HG02981 (cell line): ENCODE measurements around the gene C16orf78.

Experiments
- ATAC-seq: cut with Tn5 transposase; IDR thresholded peaks from one replicate; pipeline ENCODE4 v1.9.1; 2021; ENCODE audit warnings: mild to moderate bottlenecking, moderate library complexity; ENCODE audit not compliant: unreplicated experiment

The C16orf78 gene

GRCh38 chr16:49373504-49373903 is at the start of gene C16orf78:
Gene C16orf78, plus strand, starts transcription at chr16:49373804. Its CDS starts 136 bp downstream, at chr16:49373940.
- no peak for ATAC-seq

GRCh38 chr16:49324703-49325102 is 48.9 kb upstream of the C16orf78 start:
- ATAC-seq, result no peak

- ATAC-seq, result no peak
These were observed 46.1 kb upstream of the C16orf78 start for GRCh38 chr16:49327466-49327865.

- no peak for ATAC-seq
These were observed 45.3 kb upstream of the C16orf78 start for GRCh38 chr16:49328325-49328724.

GRCh38 chr16:49330562-49331201 is 42.9 kb upstream of the C16orf78 start:
- no peak for ATAC-seq

GRCh38 chr16:49332589-49333258 is 40.9 kb upstream of the C16orf78 start:
- ATAC-seq, result no peak

- no peak for ATAC-seq
These were observed 40.4 kb upstream of the C16orf78 start for GRCh38 chr16:49333259-49333597.

- ATAC-seq, result no peak
These were observed 37.8 kb upstream of the C16orf78 start for GRCh38 chr16:49335828-49336227.

- no peak for ATAC-seq
These were observed 37.0 kb upstream of the C16orf78 start for GRCh38 chr16:49336581-49336980.

GRCh38 chr16:49337814-49338350 is 35.7 kb upstream of the C16orf78 start:
- no peak for ATAC-seq

GRCh38 chr16:49338611-49339265 is 34.9 kb upstream of the C16orf78 start:
- no peak for ATAC-seq

GRCh38 chr16:49340466-49340865 is 33.1 kb upstream of the C16orf78 start:
- no peak for ATAC-seq

- ATAC-seq, result no peak
These were observed 31.9 kb upstream of the C16orf78 start for GRCh38 chr16:49341706-49342105.

GRCh38 chr16:49342336-49343265 is 31.0 kb upstream of the C16orf78 start:
- no peak for ATAC-seq

- ATAC-seq, result no peak
These were observed 30.3 kb upstream of the C16orf78 start for GRCh38 chr16:49343291-49343690.

GRCh38 chr16:49344401-49344800 is 29.2 kb upstream of the C16orf78 start:
- ATAC-seq, result no peak

- ATAC-seq, result no peak
These were observed 27.8 kb upstream of the C16orf78 start for GRCh38 chr16:49345829-49346228.

GRCh38 chr16:49346459-49346858 is 27.1 kb upstream of the C16orf78 start:
- no peak for ATAC-seq

- ATAC-seq, result no peak
These were observed 26.1 kb upstream of the C16orf78 start for GRCh38 chr16:49347476-49347875.

- ATAC-seq, result no peak
These were observed 25.0 kb upstream of the C16orf78 start for GRCh38 chr16:49348408-49349176.
